HG03378 (cell line): ENCODE measurements around the gene GCHFR.

ENCODE experiments used
- ATAC-seq: cut with Tn5 transposase; IDR thresholded peaks from one replicate; pipeline ENCODE4 v1.9.1; 2021; ENCODE audit warnings: mild to moderate bottlenecking, moderate library complexity; ENCODE audit not compliant: unreplicated experiment

GCHFR gene

DNA sequence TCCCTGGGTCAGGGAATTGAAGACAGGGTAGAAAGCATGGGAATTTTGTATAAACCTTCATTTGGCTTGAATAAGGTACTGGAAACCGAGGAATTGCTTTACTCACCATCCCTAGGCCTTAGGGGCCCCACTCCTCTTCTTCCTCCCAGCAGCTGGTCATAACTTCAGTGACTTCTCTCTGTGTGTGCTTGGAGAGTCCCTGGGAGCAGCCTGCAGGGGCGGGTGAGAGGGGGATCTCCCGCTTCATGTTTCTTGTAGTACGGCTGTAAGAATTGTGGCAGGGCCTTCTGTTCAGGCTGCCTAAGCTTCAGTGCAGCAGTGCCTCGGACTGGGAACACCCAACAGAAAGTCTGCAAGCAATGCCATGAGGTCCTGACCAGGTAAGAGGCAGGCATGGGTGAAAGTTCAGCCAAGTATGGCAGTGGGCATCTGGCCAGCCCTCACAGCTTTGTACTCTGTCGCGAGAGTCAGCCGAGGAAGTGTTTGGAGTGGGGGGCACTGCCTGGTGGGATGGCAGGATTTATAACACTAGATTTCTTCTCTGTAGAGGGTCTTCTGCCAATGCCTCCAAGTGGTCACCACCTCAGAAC lies 45.1 kb downstream of the GCHFR start:
- ATAC-seq: no peak

GRCh38 chr15:40812721-40813425 lies 49.0 kb downstream of the GCHFR start:
- no peak for ATAC-seq

DNA sequence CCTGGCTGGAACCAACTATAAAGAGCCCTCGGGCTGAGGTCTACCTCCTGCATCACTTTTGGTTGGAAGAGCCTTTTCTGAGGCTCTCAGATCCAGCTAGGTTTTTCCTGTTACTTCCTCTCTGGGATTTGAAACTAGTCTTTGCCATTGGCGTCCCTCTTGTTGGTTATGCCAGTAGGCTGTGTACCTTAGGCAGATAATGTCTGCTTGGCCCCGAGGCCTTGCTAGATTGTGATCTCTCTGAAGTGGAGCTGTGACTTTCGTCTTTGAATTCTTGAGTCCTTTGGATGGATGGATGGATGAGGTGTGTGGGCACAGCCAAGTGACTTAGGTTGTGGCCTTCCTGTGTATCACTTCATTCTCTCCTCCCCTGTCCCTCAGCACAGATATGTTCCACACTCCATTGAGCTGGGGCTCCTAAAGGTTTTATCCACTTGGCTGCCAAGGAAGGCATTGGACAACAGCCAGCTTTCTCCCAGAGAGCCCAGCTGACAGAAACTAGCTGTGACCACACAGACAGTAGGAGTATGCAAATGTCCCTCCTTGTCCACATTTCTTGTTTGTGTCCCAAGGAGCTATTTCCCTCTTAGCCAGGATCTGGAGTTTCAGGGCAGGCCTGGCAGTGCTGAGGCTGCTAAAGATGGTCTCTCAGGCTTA lies 51.3 kb downstream of the GCHFR start:
- ATAC-seq: no peak
